Type B pancreatic cell (in vitro differentiated cells): ENCODE measurements around the gene BOC. TPM values are rescaled to one million over a fixed set of nuclear protein-coding genes. Genes with fewer than 3 reads are reported as not detected.

ENCODE experiments used
- DNase-seq: peaks from one replicate; pipeline ENCODE4 v3.0.0; 2021; ENCODE audit warnings: mixed read lengths; ENCODE audit not compliant: unreplicated experiment; ENCODE audit errors: extremely low spot score
- H3K27ac Mint-ChIP-seq: 2 replicates; pipeline ENCODE4 v1.8.0; 2021; ENCODE audit warnings: mild to moderate bottlenecking, mixed read lengths
- H3K27me3 Mint-ChIP-seq: 2 replicates; pipeline ENCODE4 v1.8.0; 2021; ENCODE audit warnings: mixed read lengths
- H3K36me3 Mint-ChIP-seq: 2 replicates; pipeline ENCODE4 v1.8.0; 2021; ENCODE audit warnings: mixed read lengths
- H3K4me1 Mint-ChIP-seq: one replicate; pipeline ENCODE4 v1.8.0; 2021; ENCODE audit warnings: mixed read lengths; ENCODE audit not compliant: unreplicated experiment
- H3K4me3 Mint-ChIP-seq: 2 replicates; pipeline ENCODE4 v1.8.0; 2021; ENCODE audit warnings: mild to moderate bottlenecking, mixed read lengths
- H3K9me3 Mint-ChIP-seq: 2 replicates; pipeline ENCODE4 v1.8.0; 2021; ENCODE audit warnings: mixed read lengths
- CTCF ChIP-seq: fragments of 200-600 bp; sonication (generic); conservative IDR thresholded peaks from 2 replicates; pipeline ENCODE4 v1.5.0; 2021; ENCODE audit warnings: antibody characterized with exemption, mild to moderate bottlenecking
- total RNA-seq: library from RNA; stranded (reverse); gene quantifications from 2 replicates; pipeline ENCODE4 v1.2.1, GENCODE V29; 2021; ENCODE audit warnings: low replicate concordance

The BOC gene
- total RNA-seq, 1 donor from 2014 or later = 219 TPM

- Mint-ChIP-seq H3K4me3 (no peak overlapping the region), H3K4me1 (peaks cover 63% of the 10 kb centered on the region), H3K9me3 (no peaks in the 10 kb centered on the region), H3K27ac (peak overlapping the region; percentile 24), H3K36me3 (peaks cover 36% of the 10 kb centered on the region), H3K27me3 (no peaks in the 10 kb centered on the region)
- no peak for DNase-seq
- TF ChIP-seq CTCF = no peak
These were observed 22.1 kb downstream of the BOC start for GRCh38 chr3:113233497-113233896.

GRCh38 chr3:113234028-113234427 is 22.7 kb downstream of the BOC start:
- no peak for DNase-seq
- TF ChIP-seq CTCF = no peak
- H3K4me1 Mint-ChIP-seq = peaks cover 63% of the 10 kb centered on the region
- H3K4me3 Mint-ChIP-seq = peak overlapping the region; percentile 35
- H3K36me3 Mint-ChIP-seq = peaks cover 37% of the 10 kb centered on the region
- H3K27ac Mint-ChIP-seq = peak overlapping the region; percentile 24
- no peaks in the 10 kb centered on the region for H3K9me3 Mint-ChIP-seq
- no peaks in the 10 kb centered on the region for H3K27me3 Mint-ChIP-seq

- DNase-seq = no peak
- H3K27me3 Mint-ChIP-seq = no peaks in the 10 kb centered on the region
- H3K9me3 Mint-ChIP-seq = no peaks in the 10 kb centered on the region
- TF ChIP-seq CTCF = no peak
- H3K27ac Mint-ChIP-seq = peak overlapping the region; percentile 24
- peaks cover 40% of the 10 kb centered on the region for H3K36me3 Mint-ChIP-seq
- H3K4me1 Mint-ChIP-seq = peaks cover 65% of the 10 kb centered on the region
- H3K4me3 Mint-ChIP-seq = no peak overlapping the region
These were observed 23.4 kb downstream of the BOC start for GRCh38 chr3:113234688-113235260.

- Mint-ChIP-seq H3K4me1 (peaks cover 69% of the 10 kb centered on the region), H3K36me3 (peaks cover 28% of the 10 kb centered on the region), H3K27ac (no peak overlapping the region), H3K9me3 (no peaks in the 10 kb centered on the region), H3K4me3 (no peak overlapping the region), H3K27me3 (no peaks in the 10 kb centered on the region)
- no peak for DNase-seq
- peak; percentile 37 for TF ChIP-seq CTCF
These were observed 27.1 kb downstream of the BOC start for GRCh38 chr3:113238503-113238902.

- peak overlapping the region; percentile 85 for H3K27ac Mint-ChIP-seq
- H3K4me1 Mint-ChIP-seq = peaks cover 69% of the 10 kb centered on the region
- peak overlapping the region; percentile 18 for H3K4me3 Mint-ChIP-seq
- no peak for TF ChIP-seq CTCF
- H3K27me3 Mint-ChIP-seq = no peaks in the 10 kb centered on the region
- H3K36me3 Mint-ChIP-seq = peaks cover 31% of the 10 kb centered on the region
- H3K9me3 Mint-ChIP-seq = no peaks in the 10 kb centered on the region
- DNase-seq = no peak
These were observed 29.5 kb downstream of the BOC start for GRCh38 chr3:113240841-113241240.
